HUES64 (cell line): ENCODE data around the gene STYXL1.

ENCODE experiments used
- H3K27ac ChIP-seq: 2 replicates; pipeline ENCODE4 v1.7.0; 2013; ENCODE audit warnings: low read depth, low read length, inconsistent platforms
- H3K27me3 ChIP-seq: 2 replicates; pipeline ENCODE4 v1.6.1; 2013; ENCODE audit warnings: mild to moderate bottlenecking, low read length; ENCODE audit not compliant: insufficient read depth
- H3K36me3 ChIP-seq: 2 replicates; pipeline ENCODE4 v1.6.1; 2013; ENCODE audit warnings: mild to moderate bottlenecking, low read length; ENCODE audit not compliant: insufficient read depth
- H3K4me1 ChIP-seq: 2 replicates; pipeline ENCODE4 v1.6.1; 2013; ENCODE audit warnings: mild to moderate bottlenecking, low read length, moderate library complexity; ENCODE audit not compliant: insufficient read depth
- H3K4me3 ChIP-seq: 2 replicates; pipeline ENCODE4 v1.5.1; 2013; ENCODE audit warnings: mild to moderate bottlenecking, low read length, moderate library complexity
- H3K9ac ChIP-seq: 2 replicates; pipeline ENCODE4 v1.6.1; 2013; ENCODE audit warnings: mild to moderate bottlenecking, low read depth, low read length
- H3K9me3 ChIP-seq: 2 replicates; pipeline ENCODE4 v1.6.1; 2013; ENCODE audit warnings: low read depth, low read length; ENCODE audit not compliant: insufficient read depth
- WGBS: fragments of 150-250, 120-280 bp; methylation state at CpG from one replicate; pipeline ENCODE4 v1.1.7; 2013; ENCODE audit warnings: missing lambda C conversion rate; 5-methylcytosine and 5-hydroxymethylcytosine counted together

STYXL1 gene

DNA sequence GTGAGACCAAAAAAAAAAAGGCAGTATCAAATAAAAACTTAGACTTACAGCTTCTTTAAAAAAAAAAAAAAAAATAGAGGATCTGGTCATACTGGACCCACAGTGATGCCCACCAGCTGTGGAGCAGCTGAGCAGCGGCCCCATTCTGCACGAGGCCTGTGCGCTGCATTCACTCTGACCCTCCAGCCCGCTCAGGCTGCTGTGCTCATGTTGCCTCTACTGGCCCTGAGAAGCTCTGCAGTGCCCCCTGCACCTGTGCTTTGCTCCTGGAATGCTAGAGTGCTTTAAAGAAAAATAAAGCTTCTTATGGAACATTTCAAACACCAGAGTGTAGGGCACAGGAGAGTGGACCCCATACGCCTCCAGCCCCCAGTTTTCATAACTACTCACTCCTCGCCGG is 86.6 kb downstream of the STYXL1 start:
- Histone ChIP-seq H3K36me3 (peaks cover 53% of the 10 kb centered on the region), H3K4me1 (peaks cover 6% of the 10 kb centered on the region; the same call in 1 of the 2 replicates), H3K9me3 (no peaks in the 10 kb centered on the region), H3K27ac (no peak overlapping the region), H3K4me3 (no peak overlapping the region), H3K9ac (no peak overlapping the region), H3K27me3 (no peaks in the 10 kb centered on the region)
- 88% methylated on average over 7 of the region's 7 CpGs for WGBS

DNA sequence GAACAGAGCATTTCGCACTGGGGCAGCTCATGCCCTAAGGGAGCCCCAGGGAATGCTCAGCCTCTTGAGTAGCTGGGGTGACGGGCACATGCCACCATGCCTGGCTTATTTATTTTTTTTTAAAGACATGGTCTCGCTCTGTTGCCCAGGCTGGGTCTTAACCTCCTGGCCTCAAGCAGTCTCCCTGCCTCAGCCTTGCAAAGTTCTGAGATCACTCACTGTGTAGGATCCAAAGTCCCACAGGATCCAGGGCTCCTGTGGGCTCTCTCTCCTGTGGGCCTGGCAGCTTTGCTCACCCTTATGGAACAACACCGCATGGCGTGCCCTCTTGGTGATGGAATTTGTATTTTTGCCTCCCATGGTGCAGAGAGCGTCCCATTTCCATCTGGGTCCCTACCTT is 87.4 kb downstream of the STYXL1 start:
- Histone ChIP-seq H3K27ac (no peak overlapping the region), H3K9ac (no peak overlapping the region), H3K4me1 (peaks cover 6% of the 10 kb centered on the region; the same call in 1 of the 2 replicates), H3K9me3 (no peaks in the 10 kb centered on the region), H3K36me3 (peaks cover 54% of the 10 kb centered on the region), H3K4me3 (no peak overlapping the region), H3K27me3 (no peaks in the 10 kb centered on the region)
- 94% methylated on average over 6 of the region's 6 CpGs for WGBS

DNA sequence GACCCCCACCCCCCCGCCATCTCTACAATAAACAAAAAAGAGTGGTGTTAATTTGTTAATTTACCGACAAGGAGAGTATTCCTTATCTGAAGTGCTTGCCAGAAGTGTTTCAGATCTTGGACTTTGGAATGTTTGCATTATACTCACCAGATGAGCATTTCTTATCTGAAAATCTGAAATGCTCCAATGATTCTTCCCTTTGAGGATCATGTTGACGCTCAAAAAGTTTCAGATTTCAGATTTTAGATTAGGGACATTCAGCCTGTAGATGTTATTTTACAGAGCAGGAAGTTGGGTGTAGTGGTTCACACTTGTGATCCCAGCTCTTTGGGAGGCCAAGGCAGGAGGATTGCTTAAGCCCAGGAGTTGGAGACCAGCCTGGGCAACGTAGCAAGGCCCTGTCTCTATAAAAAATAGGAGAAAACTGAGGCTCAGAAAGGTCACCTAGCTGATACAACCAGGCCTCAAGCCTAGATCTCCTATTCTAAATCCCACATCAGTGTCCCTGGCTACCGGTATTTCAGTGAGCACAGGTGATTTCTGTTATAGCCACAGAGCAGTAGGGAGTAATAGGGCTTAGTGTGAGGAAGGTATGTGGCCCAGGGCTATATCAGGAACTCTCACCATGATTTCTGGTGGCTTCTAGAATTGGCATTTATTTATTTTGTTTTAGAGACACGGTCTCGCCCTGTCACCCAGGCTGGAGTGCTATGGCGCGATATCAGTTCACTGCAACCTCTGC is 88.8 kb downstream of the STYXL1 start:
- peaks cover 60% of the 10 kb centered on the region for H3K36me3 ChIP-seq
- no peaks in the 10 kb centered on the region for H3K27me3 ChIP-seq
- peaks cover 6% of the 10 kb centered on the region; the same call in 1 of the 2 replicates for H3K4me1 ChIP-seq
- no peak overlapping the region for H3K27ac ChIP-seq
- no peak overlapping the region for H3K4me3 ChIP-seq
- no peak overlapping the region for H3K9ac ChIP-seq
- H3K9me3 ChIP-seq, result no peaks in the 10 kb centered on the region
- WGBS, result 93% methylated on average over 8 of the region's 9 CpGs

DNA sequence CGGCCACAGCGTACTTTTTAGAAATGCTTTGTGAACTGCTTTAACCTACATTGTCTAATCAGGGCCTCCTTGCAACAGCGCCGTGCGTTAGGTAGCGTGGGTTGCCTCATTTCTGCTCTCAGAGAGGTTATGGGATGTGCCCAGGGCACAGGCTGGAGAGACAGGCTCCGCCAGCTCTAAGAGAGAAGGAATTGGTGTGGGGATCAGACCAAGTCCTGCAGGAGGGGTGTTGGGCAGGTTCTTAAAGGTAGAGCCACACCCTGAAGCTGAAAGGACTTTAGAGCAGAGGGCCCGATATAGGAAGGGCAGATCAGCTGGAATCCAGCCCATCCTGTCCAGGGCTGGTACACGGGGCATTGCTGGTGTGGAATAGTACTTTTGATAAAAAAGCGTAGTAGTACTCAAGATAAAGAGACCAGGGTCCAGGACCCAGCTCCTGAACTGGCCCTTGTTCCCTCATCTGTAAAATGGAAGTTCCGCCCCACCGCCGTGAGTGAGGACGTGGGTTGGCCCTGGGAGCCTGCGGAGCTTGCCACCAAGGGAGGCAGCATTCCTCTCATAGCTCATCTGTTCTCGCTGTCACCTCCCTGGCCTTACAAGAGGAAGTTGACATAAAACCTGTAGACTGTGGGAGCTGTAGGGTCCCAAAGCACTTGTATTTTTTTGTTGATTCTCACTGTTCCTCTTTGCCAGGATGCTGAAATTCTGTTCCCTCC is 90.6 kb downstream of the STYXL1 start:
- Histone ChIP-seq H3K4me3 (no peak overlapping the region), H3K36me3 (peaks cover 61% of the 10 kb centered on the region), H3K9ac (peak overlapping the region; percentile 61), H3K27ac (peak overlapping the region; percentile 53), H3K9me3 (no peaks in the 10 kb centered on the region), H3K27me3 (no peaks in the 10 kb centered on the region), H3K4me1 (peaks cover 6% of the 10 kb centered on the region; the same call in 1 of the 2 replicates)
- 76% methylated on average over 16 of the region's 16 CpGs for WGBS

DNA sequence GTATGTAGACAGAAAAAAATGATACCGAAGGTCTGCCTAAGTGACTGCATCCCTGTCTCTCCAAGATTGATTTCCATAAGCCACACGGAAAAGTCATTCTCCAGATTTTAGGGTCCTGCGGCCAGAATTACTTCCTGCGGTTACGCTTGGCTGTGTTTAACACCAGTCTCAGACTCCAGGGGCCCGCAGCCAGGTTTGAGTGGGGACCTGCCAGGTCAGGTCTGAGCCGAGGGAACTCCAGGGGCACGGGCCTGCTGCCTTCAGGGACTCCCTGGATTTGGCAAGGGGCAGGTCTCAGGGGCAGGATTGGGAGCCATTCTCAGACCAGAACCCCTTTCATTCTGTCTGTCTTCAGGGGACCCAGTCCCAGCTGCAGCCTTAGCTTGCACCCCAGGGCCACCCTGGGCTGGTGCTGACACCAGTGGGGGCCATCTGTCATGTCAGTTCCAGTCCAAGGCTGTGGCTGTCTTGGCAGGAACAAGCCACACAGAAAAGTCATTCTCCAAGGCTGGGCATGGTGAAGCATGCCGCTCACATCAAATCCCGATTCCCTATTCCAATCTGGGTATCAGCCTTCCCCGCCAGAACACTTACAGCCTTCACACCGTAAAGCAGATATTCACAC is 92.4 kb downstream of the STYXL1 start:
- 96% methylated on average over 12 of the region's 12 CpGs for WGBS
- Histone ChIP-seq H3K9ac (no peak overlapping the region), H3K27ac (no peak overlapping the region), H3K27me3 (no peaks in the 10 kb centered on the region), H3K4me1 (peaks cover 6% of the 10 kb centered on the region; the same call in 1 of the 2 replicates), H3K4me3 (no peak overlapping the region), H3K36me3 (peaks cover 53% of the 10 kb centered on the region), H3K9me3 (no peaks in the 10 kb centered on the region)

DNA sequence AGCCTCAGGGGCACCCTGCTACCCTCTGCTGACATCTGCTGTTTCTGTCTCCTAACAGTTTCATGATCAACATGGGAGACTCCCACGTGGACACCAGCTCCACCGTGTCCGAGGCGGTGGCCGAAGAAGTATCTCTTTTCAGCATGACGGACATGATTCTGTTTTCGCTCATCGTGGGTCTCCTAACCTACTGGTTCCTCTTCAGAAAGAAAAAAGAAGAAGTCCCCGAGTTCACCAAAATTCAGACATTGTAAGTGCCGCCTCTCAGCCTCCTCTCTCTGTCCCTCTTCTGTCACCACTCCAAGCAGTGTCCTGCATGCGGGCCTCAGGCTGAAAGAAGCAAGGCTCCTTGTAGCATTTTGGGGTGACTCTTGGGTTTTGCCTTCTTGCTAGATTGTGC is 93.9 kb downstream of the STYXL1 start:
- H3K9ac ChIP-seq, result no peak overlapping the region
- no peak overlapping the region for H3K4me3 ChIP-seq
- 94% methylated on average over 11 of the region's 11 CpGs for WGBS
- no peaks in the 10 kb centered on the region for H3K9me3 ChIP-seq
- H3K4me1 ChIP-seq, result peaks cover 6% of the 10 kb centered on the region; the same call in 1 of the 2 replicates
- H3K36me3 ChIP-seq, result peaks cover 42% of the 10 kb centered on the region
- H3K27me3 ChIP-seq, result no peaks in the 10 kb centered on the region
- H3K27ac ChIP-seq, result no peak overlapping the region

DNA sequence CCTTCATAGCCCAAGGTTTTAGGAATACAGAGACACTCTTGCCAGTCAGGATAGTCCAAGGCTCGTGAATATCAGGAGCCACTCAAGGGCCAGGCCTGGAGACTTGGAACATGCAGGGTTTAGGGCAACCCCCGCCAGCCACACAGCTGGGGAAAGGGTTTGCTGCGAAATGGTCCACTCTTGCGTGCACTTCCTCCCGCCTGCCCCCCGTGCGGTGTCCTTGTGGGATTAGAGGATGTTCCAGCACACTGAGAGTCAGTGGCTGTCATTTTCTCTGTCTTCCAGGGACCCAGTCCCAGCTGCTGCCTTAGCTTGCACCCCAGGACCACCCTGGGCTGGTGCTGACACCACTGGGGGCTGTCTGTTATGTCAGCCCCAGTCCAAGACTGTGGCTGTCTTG is 94.4 kb downstream of the STYXL1 start:
- no peaks in the 10 kb centered on the region for H3K27me3 ChIP-seq
- peaks cover 37% of the 10 kb centered on the region for H3K36me3 ChIP-seq
- H3K27ac ChIP-seq, result no peak overlapping the region
- no peaks in the 10 kb centered on the region for H3K9me3 ChIP-seq
- H3K4me1 ChIP-seq, result peaks cover 6% of the 10 kb centered on the region; the same call in 1 of the 2 replicates
- WGBS, result 94% methylated on average over 7 of the region's 7 CpGs
- no peak overlapping the region for H3K4me3 ChIP-seq
- H3K9ac ChIP-seq, result no peak overlapping the region

DNA sequence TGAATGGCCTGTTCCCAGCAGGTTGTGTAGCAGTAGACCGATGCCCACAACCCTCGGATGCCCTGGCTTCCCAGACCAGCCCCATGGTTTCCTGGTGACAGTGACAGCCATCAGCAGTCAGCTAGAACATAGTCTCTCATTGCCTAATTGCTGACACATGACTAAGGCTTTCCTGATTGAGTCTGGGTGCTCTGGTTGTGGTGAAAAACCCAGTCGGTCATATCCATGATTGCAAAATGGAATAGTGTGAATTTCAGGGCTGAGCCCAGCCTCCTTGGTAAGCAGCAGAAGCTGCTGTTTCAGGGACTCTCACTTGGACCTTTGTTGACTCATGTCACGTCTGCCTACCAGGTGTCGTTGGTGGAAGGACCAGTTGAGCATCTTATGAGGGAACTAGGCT is 96.3 kb downstream of the STYXL1 start:
- WGBS, result 94% methylated on average over 5 of the region's 5 CpGs
- H3K9me3 ChIP-seq, result no peaks in the 10 kb centered on the region
- H3K27me3 ChIP-seq, result no peaks in the 10 kb centered on the region
- peaks cover 26% of the 10 kb centered on the region for H3K36me3 ChIP-seq
- H3K9ac ChIP-seq, result no peak overlapping the region
- H3K27ac ChIP-seq, result no peak overlapping the region
- H3K4me3 ChIP-seq, result no peak overlapping the region
- no peaks in the 10 kb centered on the region for H3K4me1 ChIP-seq

DNA sequence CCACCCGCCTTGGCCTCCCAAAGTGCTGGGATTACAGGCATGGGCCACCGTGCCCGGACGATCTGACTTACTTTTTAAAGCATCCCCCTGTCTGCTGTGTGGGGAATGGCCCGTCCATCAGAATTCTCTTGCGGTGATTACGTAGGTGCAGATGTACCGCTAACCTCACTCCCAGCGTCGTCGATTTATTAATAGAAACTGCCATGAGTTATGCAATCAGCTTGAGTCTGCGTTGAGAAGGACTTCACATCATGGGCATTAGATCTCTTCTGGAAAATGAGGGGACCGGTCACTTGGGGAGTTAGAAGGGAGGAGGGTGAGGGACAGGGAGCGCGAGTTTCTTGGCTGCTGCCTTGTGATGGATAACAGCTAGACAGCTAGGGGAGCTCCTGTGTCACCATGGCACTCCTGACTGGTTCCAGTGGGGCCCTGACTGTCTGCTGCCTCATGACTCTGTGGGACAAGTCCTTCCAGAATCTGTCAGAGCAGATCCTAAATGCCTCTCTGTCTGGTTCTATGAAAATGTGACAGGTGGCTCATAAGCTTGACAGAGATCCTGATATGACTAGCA is 97.6 kb downstream of the STYXL1 start:
- Histone ChIP-seq H3K9me3 (no peaks in the 10 kb centered on the region), H3K27ac (no peak overlapping the region), H3K4me3 (no peak overlapping the region), H3K27me3 (no peaks in the 10 kb centered on the region), H3K9ac (no peak overlapping the region), H3K4me1 (no peaks in the 10 kb centered on the region), H3K36me3 (peaks cover 13% of the 10 kb centered on the region)
- 93% methylated on average over 15 of the region's 15 CpGs for WGBS

DNA sequence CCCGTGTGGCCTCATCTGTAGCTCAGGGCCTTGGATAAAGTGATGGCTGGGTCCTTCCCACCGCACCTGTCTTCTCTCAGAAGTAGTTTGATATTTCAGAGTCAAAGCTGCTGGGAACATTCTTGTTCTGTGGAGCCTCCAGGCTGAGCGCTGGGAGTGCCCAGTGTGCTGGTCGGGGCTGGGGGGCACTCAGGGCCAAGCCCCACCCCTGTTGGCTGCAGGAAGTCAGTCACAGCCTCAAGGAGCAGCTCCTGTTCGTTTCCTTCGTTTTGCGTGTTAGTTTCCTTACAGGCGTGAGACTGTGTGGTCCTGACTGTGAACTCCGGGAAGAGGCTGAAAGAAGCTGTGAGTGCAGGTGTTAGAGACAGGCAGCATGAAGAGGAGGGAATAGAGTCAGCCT is 99.6 kb downstream of the STYXL1 start:
- no peak overlapping the region for H3K27ac ChIP-seq
- H3K9ac ChIP-seq, result no peak overlapping the region
- H3K36me3 ChIP-seq, result no peaks in the 10 kb centered on the region
- no peaks in the 10 kb centered on the region for H3K4me1 ChIP-seq
- no peaks in the 10 kb centered on the region for H3K27me3 ChIP-seq
- no peaks in the 10 kb centered on the region for H3K9me3 ChIP-seq
- no peak overlapping the region for H3K4me3 ChIP-seq
- 93% methylated on average over 9 of the region's 9 CpGs for WGBS
